NCI-H526 treated with DMSO at 0.1 percent for 48 hours (cell line): ENCODE measurements around the gene C22orf23.

ENCODE experiments used
- DNase-seq: peaks from one replicate; lab custom pipeline; 2025; lab: John Stamatoyannopoulos, UW

The C22orf23 gene

GRCh38 chr22:37897807-37898206, 55.6 kb downstream of the C22orf23 start:
- no peak for DNase-seq

GRCh38 chr22:37896939-37897338, 56.5 kb downstream of the C22orf23 start:
- DNase-seq, result no peak

- DNase-seq, result no peak
Observed at GRCh38 chr22:37896181-37896592, 57.2 kb downstream of the C22orf23 start.

- DNase-seq, result no peak
Observed at GRCh38 chr22:37894939-37895670, 58.3 kb downstream of the C22orf23 start.

- DNase-seq, result no peak
Observed at GRCh38 chr22:37893583-37893983, 59.8 kb downstream of the C22orf23 start.
